ES-I3 (cell line): ENCODE results near the gene PRAMEF17.
"Not testable (repeated sequence)": the region's sequence is repeated elsewhere in the genome, so short reads cannot be mapped to it uniquely, and the experiment has no call there.

Experiments
- H3K36me3 ChIP-seq: 2 replicates; pipeline ENCODE4 v1.6.1; 2013; ENCODE audit warnings: mild to moderate bottlenecking, low read length, control low read depth, moderate library complexity; ENCODE audit not compliant: insufficient read depth
- H3K4me1 ChIP-seq: 2 replicates; pipeline ENCODE4 v1.6.1; 2013; ENCODE audit warnings: mild to moderate bottlenecking, control low read depth, low read length; ENCODE audit not compliant: insufficient read depth
- H3K9ac ChIP-seq: 2 replicates; pipeline ENCODE4 v1.6.1; 2013; ENCODE audit warnings: low read depth, mild to moderate bottlenecking, low read length, moderate library complexity
- H3K9me3 ChIP-seq: 2 replicates; pipeline ENCODE4 v1.6.1; 2013; ENCODE audit warnings: mild to moderate bottlenecking, low read length, moderate library complexity; ENCODE audit not compliant: control insufficient read depth, insufficient read depth

Gene PRAMEF17

GRCh38 chr1:13410150-13410549 lies 20.7 kb downstream of the PRAMEF17 start, which contains the start of gene PRAMEF20:
PRAMEF20 (plus strand) TSS chr1:13410450; CDS start chr1:13416355, 5,905 bp downstream.
- not testable (repeated sequence) for H3K9ac ChIP-seq, H3K4me1 ChIP-seq, H3K36me3 ChIP-seq, H3K9me3 ChIP-seq

- H3K36me3 ChIP-seq = no peaks in the 10 kb centered on the region
- H3K9me3 ChIP-seq = peaks cover 2% of the 10 kb centered on the region; the same call in 1 of the 2 replicates
- no peak overlapping the region for H3K9ac ChIP-seq
- H3K4me1 ChIP-seq = no peaks in the 10 kb centered on the region
These were observed 41.1 kb downstream of the PRAMEF17 start for GRCh38 chr1:13430495-13430894.

GRCh38 chr1:13432251-13432650 lies 42.8 kb downstream of the PRAMEF17 start:
- Histone ChIP-seq H3K9ac (no peak overlapping the region), H3K9me3 (peaks cover 2% of the 10 kb centered on the region; the same call in 1 of the 2 replicates), H3K4me1 (no peaks in the 10 kb centered on the region), H3K36me3 (no peaks in the 10 kb centered on the region)

GRCh38 chr1:13433694-13434358 lies 44.4 kb downstream of the PRAMEF17 start:
- not testable (repeated sequence) for H3K36me3 ChIP-seq, H3K9me3 ChIP-seq, H3K9ac ChIP-seq, H3K4me1 ChIP-seq

GRCh38 chr1:13435458-13435857 lies 46.0 kb downstream of the PRAMEF17 start:
- Histone ChIP-seq H3K4me1 (no peaks in the 10 kb centered on the region), H3K36me3 (no peaks in the 10 kb centered on the region), H3K9ac (no peak overlapping the region), H3K9me3 (peaks cover 2% of the 10 kb centered on the region; the same call in 1 of the 2 replicates)

GRCh38 chr1:13439104-13439783 lies 49.8 kb downstream of the PRAMEF17 start:
- H3K9ac ChIP-seq, H3K36me3 ChIP-seq, H3K9me3 ChIP-seq, H3K4me1 ChIP-seq: not testable (repeated sequence)
